ENCODE data around the gene SHBG.
"Not testable (repeated sequence)": the region's sequence is repeated elsewhere in the genome, so short reads cannot be mapped to it uniquely, and the experiment has no call there.

Gene SHBG

GRCh38 chr17:7613769-7614424 lies 16.0 kb upstream of the SHBG start:
- DNase-seq (ENCODE audit: low read depth), result no peak
- peak overlapping the region; percentile 83 for H3K4me3 ChIP-seq (ENCODE audit: control insufficient read depth, low read depth, low read length)
- no peak for TF ChIP-seq CTCF (IDR thresholded peaks at IDR 0.05; ENCODE audit: control insufficient read depth, insufficient read depth, low read depth, low read length, missing control alignments)

GRCh38 chr17:7614425-7615264 lies 15.3 kb upstream of the SHBG start, which contains the start of gene FXR2:
FXR2 (minus strand) TSS chr17:7614897; CDS start chr17:7614532, 365 bp downstream.
- DNase-seq (ENCODE audit: low read depth), result peak; percentile 99
- H3K4me3 ChIP-seq (ENCODE audit: control insufficient read depth, low read depth, low read length), result peak within 1 kb of the TSS; percentile 83
- TF ChIP-seq CTCF (IDR thresholded peaks at IDR 0.05; ENCODE audit: control insufficient read depth, insufficient read depth, low read depth, low read length, missing control alignments), result peak; percentile 64

DNA sequence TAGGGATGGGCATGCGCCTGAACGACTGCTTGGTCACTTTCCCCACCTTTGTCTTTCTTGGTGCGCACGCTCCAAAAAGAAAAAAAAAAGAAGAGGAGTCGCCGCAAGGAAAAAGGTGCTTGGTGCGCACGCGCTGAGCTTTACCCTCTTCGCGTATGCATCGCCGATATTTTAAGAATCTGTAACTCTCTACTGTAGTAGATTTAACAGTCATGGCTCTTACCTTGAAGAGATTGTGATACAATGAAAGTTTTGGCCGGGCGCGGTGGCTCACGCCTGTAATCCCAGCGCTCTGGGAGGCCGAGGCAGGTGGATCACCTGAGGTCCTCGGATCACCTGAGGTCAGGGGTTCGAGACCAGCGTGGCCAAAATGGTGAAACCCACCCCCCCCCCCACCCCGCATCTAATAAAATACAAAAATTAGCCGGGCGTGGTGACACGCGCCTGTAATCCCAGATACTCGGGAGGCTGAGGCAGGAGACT lies 14.6 kb upstream of the SHBG start:
- TF ChIP-seq CTCF (IDR thresholded peaks at IDR 0.05; ENCODE audit: control insufficient read depth, insufficient read depth, low read depth, low read length, missing control alignments), result no peak
- H3K4me3 ChIP-seq (ENCODE audit: control insufficient read depth, low read depth, low read length), result peak overlapping the region; percentile 44
- DNase-seq (ENCODE audit: low read depth), result no peak

DNA sequence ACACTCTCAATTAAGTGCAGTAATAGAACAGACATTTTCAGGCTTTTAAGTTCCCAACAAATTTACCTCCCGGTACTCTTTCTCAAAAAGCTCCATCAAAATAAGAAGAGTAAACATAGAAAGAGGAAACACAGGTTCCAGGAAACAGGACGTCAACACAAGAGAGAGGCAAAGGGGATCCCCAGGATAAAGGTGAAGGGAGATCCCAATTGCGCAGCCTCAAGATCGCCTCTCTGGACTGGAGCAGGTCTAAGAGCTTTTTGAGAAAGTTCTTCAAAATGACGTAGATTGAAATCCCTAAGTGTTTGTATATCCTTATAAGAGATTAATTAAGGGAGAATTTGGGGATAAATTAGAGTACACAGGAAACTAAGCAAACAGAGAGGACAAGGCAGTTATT lies 11.3 kb upstream of the SHBG start:
- no peak for DNase-seq (ENCODE audit: low read depth)
- H3K4me3 ChIP-seq (ENCODE audit: control insufficient read depth, low read depth, low read length), result no peak overlapping the region
- TF ChIP-seq CTCF (IDR thresholded peaks at IDR 0.05; ENCODE audit: control insufficient read depth, insufficient read depth, low read depth, low read length, missing control alignments), result no peak

DNA sequence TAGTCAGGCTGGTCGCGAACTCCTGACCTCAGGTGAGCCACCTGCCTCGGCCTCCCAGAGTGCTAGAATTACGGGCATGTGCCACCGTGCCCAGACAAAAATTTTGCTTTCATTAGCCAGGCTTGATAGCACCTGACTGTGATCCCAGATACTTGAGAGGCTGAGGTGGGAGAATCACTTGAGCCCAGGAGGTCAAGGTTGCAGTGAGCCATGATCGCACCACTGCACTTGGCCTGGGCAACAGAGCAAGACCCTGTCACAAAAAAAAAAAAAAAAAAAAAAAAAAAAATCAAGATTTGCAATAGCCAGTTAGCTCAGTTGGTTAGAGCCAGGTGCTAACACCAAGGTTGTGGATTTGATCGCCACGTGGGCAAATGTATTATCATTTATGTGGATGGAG lies 9.1 kb upstream of the SHBG start:
- TF ChIP-seq CTCF (IDR thresholded peaks at IDR 0.05; ENCODE audit: control insufficient read depth, insufficient read depth, low read depth, low read length, missing control alignments), result no peak
- H3K4me3 ChIP-seq (ENCODE audit: control insufficient read depth, low read depth, low read length), result no peak overlapping the region
- DNase-seq (ENCODE audit: low read depth), result no peak

GRCh38 chr17:7623661-7624060 lies 6.3 kb upstream of the SHBG start:
- no peak for TF ChIP-seq CTCF (IDR thresholded peaks at IDR 0.05; ENCODE audit: control insufficient read depth, insufficient read depth, low read depth, low read length, missing control alignments)
- DNase-seq (ENCODE audit: low read depth), result no peak
- H3K4me3 ChIP-seq (ENCODE audit: control insufficient read depth, low read depth, low read length), result no peak overlapping the region

DNA sequence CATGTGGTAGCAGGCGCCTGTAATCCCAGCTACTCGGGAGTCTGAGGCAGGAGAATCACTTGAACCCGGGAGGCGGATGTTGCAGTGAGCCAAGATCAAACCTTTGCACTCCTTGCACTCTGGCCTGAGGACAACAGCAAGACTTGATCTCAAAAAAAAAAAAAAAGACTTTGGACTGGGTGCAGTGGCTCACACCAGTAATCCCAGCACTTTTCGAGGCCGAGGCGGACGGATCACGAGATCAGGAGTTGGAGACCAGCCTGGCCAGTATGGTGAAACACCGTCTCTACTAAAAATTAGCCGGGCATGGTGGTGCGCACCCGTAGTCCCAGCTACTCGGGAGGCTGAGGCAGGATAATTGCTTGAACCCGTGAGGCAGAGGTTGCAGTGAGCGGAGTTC lies 4.2 kb upstream of the SHBG start:
- not testable (repeated sequence) for DNase-seq (ENCODE audit: low read depth); H3K4me3 ChIP-seq (ENCODE audit: control insufficient read depth, low read depth, low read length)
